Activated B cell treated with CpG ODN at 0.5 μM for 24 hours (primary cell): Measurements from ENCODE around the gene TMA7. TPM values are rescaled to one million over a fixed set of nuclear protein-coding genes. Genes with fewer than 3 reads are reported as not detected.
"Not testable (repeated sequence)": the region's sequence is repeated elsewhere in the genome, so short reads cannot be mapped to it uniquely, and the experiment has no call there.

Source experiments
- ATAC-seq: fragments of 200-7000 bp; cut with Tn5 transposase; one replicate; pipeline ENCODE4 v1.10.0; 2021; ENCODE audit warnings: low read depth, mild to moderate bottlenecking, moderate library complexity
- CTCF ChIA-PET: fragments of 350-600 bp; sonication (Branson Sonifier 250); formaldehyde crosslinking; loops from one replicate; lab custom pipeline; 2021; ENCODE audit warnings: antibody characterized with exemption; lab: Charles Lee
- POLR2A ChIA-PET: fragments of 350-600 bp; sonication (Branson Sonifier 250); formaldehyde crosslinking; loops from one replicate; lab custom pipeline; 2021; ENCODE audit warnings: antibody characterized with exemption; lab: Charles Lee
- DNase-seq: peaks from one replicate; pipeline ENCODE4 v3.0.0; 2022
- H3K27ac Mint-ChIP-seq: one replicate; pipeline ENCODE4 v1.8.0; 2020; ENCODE audit warnings: mixed read lengths
- H3K27me3 Mint-ChIP-seq: one replicate; pipeline ENCODE4 v1.8.0; 2021; ENCODE audit warnings: mixed read lengths
- H3K36me3 Mint-ChIP-seq: one replicate; pipeline ENCODE4 v1.8.0; 2021; ENCODE audit warnings: low read depth, mixed read lengths
- H3K4me1 Mint-ChIP-seq: one replicate; pipeline ENCODE4 v1.8.0; 2021; ENCODE audit warnings: mixed read lengths
- H3K4me3 Mint-ChIP-seq: one replicate; pipeline ENCODE4 v1.8.0; 2020; ENCODE audit warnings: mild to moderate bottlenecking, mixed read lengths
- H3K9me3 Mint-ChIP-seq: one replicate; pipeline ENCODE4 v1.8.0; 2020; ENCODE audit warnings: mixed read lengths
- intact Hi-C: fragments of 100-400 bp; cut with micrococcal nuclease; formaldehyde crosslinking; loops from one replicate; pipeline ENCODE4 v1.15.1; 2024
- total RNA-seq: library from RNA; stranded (reverse); gene quantifications from 2 replicates; pipeline ENCODE4 v1.2.3, GENCODE V29; 2022
- TF ChIP-seq, protein P1 (sequence below): fragments of 200-600 bp; IDR thresholded peaks from one replicate; pipeline ENCODE4 v1.8.0; 2022; ENCODE audit warnings: antibody characterized with exemption, mild to moderate bottlenecking

TMA7 gene
- total RNA-seq, 1 donor from 2014 or later, result 216 TPM

DNA sequence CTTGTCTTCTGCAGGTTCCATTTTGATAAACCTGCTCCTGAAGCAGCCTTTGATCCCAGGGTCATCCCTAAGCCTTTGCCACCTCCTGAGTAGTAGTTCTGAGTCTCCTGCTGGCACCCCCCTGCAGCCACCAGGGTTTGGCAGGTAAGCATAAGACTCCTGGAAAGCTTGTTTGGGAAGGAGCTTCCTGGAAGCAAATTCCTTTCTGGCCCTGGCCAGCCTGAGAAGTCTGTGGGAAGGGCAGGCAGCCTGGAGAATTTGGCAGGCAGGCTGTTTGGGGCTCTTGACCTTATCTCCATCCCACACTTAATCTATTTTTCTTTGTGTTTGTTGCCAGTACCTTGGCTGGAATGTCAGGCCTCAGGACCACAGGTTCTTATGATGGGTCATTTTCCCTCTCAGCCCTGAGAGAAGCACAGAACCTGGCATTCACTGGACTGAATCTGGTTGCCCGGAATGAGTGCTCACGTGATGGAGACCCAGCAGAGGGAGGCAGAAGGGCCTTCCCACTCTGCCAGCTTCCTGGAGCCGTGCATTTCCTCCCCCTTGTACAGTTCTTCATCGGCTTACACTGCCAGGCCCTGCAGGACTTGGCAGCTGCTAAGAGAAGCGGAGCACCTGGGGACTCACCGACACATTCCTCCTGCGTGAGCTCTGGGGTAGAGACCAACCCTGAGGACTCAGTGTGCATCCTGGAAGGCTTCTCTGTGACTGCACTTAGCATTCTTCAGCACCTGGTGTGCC is 19.9 kb downstream of the TMA7 start:
- intact Hi-C loops, result no loop called here
- Mint-ChIP-seq H3K9me3 (no peaks in the 10 kb centered on the region), H3K4me3 (no peak overlapping the region), H3K36me3 (peaks cover 49% of the 10 kb centered on the region), H3K27ac (no peak overlapping the region), H3K27me3 (no peaks in the 10 kb centered on the region), H3K4me1 (no peaks in the 10 kb centered on the region)
- DNase-seq (no peak), ATAC-seq (no peak)
- TF ChIP-seq, protein P1, sequence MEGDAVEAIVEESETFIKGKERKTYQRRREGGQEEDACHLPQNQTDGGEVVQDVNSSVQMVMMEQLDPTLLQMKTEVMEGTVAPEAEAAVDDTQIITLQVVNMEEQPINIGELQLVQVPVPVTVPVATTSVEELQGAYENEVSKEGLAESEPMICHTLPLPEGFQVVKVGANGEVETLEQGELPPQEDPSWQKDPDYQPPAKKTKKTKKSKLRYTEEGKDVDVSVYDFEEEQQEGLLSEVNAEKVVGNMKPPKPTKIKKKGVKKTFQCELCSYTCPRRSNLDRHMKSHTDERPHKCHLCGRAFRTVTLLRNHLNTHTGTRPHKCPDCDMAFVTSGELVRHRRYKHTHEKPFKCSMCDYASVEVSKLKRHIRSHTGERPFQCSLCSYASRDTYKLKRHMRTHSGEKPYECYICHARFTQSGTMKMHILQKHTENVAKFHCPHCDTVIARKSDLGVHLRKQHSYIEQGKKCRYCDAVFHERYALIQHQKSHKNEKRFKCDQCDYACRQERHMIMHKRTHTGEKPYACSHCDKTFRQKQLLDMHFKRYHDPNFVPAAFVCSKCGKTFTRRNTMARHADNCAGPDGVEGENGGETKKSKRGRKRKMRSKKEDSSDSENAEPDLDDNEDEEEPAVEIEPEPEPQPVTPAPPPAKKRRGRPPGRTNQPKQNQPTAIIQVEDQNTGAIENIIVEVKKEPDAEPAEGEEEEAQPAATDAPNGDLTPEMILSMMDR, result no peak
- CTCF ChIA-PET, result no interaction called here
- POLR2A ChIA-PET, result no interaction called here

DNA sequence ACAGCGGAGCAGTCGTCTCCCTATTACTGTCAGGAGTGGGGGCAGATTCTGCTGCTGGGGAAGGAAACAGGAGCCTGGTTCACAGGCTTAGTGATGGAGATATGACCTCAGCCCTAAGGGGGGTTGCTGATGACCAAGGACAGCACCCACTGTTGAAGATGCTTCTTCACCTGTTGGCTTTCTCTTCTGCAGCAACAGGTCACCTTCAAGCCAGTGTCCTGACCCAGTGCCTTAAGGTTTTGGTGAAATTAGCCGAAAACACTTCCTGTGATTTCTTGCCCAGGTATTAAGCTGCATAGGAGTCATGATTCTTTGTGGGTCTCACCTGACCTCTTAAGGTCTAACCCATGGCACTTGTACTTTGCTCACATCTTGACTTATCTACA is 20.5 kb downstream of the TMA7 start:
- Mint-ChIP-seq H3K36me3 (peaks cover 44% of the 10 kb centered on the region), H3K4me1 (peaks cover 5% of the 10 kb centered on the region), H3K4me3 (no peak overlapping the region), H3K9me3 (no peaks in the 10 kb centered on the region), H3K27me3 (no peaks in the 10 kb centered on the region), H3K27ac (no peak overlapping the region)
- intact Hi-C loops, result no loop called here
- CTCF ChIA-PET, result no interaction called here
- POLR2A ChIA-PET, result no interaction called here
- no peak for DNase-seq
- ATAC-seq, result no peak
- TF ChIP-seq, protein P1, result no peak

DNA sequence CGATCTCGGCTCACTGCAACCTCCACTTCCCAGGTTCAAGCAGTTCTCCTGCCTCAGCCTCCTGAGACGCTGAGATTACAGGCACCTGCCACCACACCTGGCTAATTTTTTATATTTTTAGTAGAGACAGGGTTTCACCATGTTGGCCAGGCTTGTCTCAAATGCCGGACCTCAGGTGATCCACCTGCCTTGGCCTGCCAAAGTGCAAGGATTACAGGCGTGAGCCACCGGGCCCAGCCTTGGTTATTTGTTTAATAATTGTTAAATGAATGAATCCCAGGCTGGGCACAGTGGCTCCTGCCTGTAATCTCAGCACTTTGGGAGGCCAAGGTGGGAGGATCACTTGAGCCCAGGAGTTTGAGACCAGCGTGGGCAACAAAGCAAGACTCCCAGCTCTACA is 21.7 kb downstream of the TMA7 start:
- DNase-seq, intact Hi-C loops, H3K27me3 Mint-ChIP-seq, H3K27ac Mint-ChIP-seq, H3K4me3 Mint-ChIP-seq, H3K9me3 Mint-ChIP-seq, ATAC-seq: not testable (repeated sequence)
- ChIA-PET CTCF (interaction anchor here (0.7 to 5.7 kb wide), 3 partner anchors 45 to 226 kb away, joined by 3 to 42 read pairs (median 4); no protein-coding TSS in a partner anchor), POLR2A (interaction anchor here (0.7 kb wide), 1 partner anchor 231 kb away, joined by 5 read pairs; no protein-coding TSS in a partner anchor)
- Mint-ChIP-seq H3K4me1 (peaks cover 15% of the 10 kb centered on the region), H3K36me3 (peaks cover 43% of the 10 kb centered on the region)

DNA sequence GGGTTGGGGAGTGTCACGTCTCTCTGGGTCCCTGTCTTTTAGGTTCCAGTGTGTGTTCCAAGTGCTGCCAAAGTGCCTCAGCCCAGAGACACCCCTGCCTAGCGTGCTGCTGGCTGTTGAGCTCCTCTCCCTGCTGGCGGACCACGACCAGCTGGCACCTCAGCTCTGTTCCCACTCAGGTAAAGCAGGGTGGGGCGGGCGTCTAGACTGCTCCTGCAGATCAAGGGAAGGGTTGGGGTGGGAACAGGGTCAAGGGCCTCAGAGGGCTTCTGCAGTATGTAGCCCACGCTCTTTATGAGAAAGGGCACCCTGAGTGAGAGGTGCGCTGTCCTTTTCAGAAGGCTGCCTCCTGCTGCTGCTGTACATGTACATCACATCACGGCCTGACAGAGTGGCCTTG is 23.6 kb downstream of the TMA7 start:
- no peak overlapping the region for H3K4me3 Mint-ChIP-seq
- DNase-seq (no peak), ATAC-seq (no peak)
- intact Hi-C loops, result no loop called here
- no peak overlapping the region for H3K27ac Mint-ChIP-seq
- H3K27me3 Mint-ChIP-seq, result no peaks in the 10 kb centered on the region
- no peaks in the 10 kb centered on the region for H3K9me3 Mint-ChIP-seq
- POLR2A ChIA-PET, result interaction anchor here (1.5 kb wide), 2 partner anchors 18 to 24 kb away, joined by 4 to 6 read pairs; partner anchors contain the start of genes ATRIP, CCDC51 and TMA7
- TF ChIP-seq, protein P1, result no peak
- peaks cover 49% of the 10 kb centered on the region for H3K36me3 Mint-ChIP-seq
- CTCF ChIA-PET, result interaction anchor here (1.0 to 5.7 kb wide), 2 partner anchors 27 to 44 kb away, joined by 4 to 42 read pairs; no protein-coding TSS in a partner anchor
- H3K4me1 Mint-ChIP-seq, result peaks cover 34% of the 10 kb centered on the region

DNA sequence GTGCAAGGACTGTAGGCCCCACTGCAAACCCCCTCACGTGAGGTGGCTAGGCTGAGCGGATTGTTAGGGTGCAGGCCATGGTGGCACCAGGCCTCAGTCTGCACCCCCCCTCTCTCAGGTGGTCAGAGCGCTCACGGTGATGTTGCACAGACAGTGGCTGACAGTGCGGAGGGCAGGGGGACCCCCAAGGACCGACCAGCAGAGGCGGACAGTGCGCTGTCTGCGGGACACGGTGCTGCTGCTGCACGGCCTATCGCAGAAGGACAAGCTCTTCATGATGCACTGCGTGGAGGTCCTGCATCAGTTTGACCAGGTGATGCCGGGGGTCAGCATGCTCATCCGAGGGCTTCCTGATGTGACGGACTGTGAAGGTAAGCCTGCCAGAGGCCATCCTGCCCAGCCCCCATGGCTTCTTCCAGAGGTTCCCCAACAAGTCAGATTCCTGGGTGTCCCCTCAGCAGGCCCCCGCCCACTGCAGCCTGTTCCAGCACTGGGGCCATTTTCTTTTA is 24.7 kb downstream of the TMA7 start:
- intact Hi-C loops, result loop anchor here (1.0 kb wide), 3 partner anchors 9 to 84 kb away; no protein-coding TSS in a partner anchor

More for the DNA sequence above, 24.7 kb downstream of the TMA7 start:
- Mint-ChIP-seq H3K27me3 (no peaks in the 10 kb centered on the region), H3K4me3 (no peak overlapping the region), H3K36me3 (peaks cover 49% of the 10 kb centered on the region), H3K4me1 (peaks cover 45% of the 10 kb centered on the region), H3K9me3 (no peaks in the 10 kb centered on the region), H3K27ac (no peak overlapping the region)
- no peak for DNase-seq
- CTCF ChIA-PET, result interaction anchor here (1.6 to 5.7 kb wide), 4 partner anchors 14 to 84 kb away, joined by 4 to 42 read pairs (median 14); no protein-coding TSS in a partner anchor
- ATAC-seq, result no peak
- POLR2A ChIA-PET, result interaction anchor here (0.9 to 1.5 kb wide), 2 partner anchors 8 to 25 kb away, joined by 4 to 6 read pairs; partner anchors contain the start of genes CCDC51 and TMA7
- TF ChIP-seq, protein P1, result no peak
